IMR-90 (cell line): ENCODE results near the gene ASTL.

ENCODE experiments used
- BHLHE40 ChIP-seq: fragments of 150-350 bp; IDR thresholded peaks from 2 replicates; pipeline ENCODE4 v1.6.1; 2016; ENCODE audit warnings: mild to moderate bottlenecking, low read depth, low read length
- CEBPB ChIP-seq: IDR thresholded peaks from 2 replicates; pipeline ENCODE4 v1.6.1; 2012; ENCODE audit warnings: low read depth, low read length, improper control_type of control experiment
- ELK1 ChIP-seq: fragments of 150-350 bp; IDR thresholded peaks from 2 replicates; pipeline ENCODE4 v1.6.1; 2016; ENCODE audit warnings: low read depth, mild to moderate bottlenecking, low read length, moderate library complexity, borderline replicate concordance
- MAFK ChIP-seq: IDR thresholded peaks from 2 replicates; pipeline ENCODE4 v1.6.1; 2012; ENCODE audit warnings: low read depth, low read length, improper control_type of control experiment
- MAZ ChIP-seq: IDR thresholded peaks from 2 replicates; pipeline ENCODE4 v1.6.1; 2012; ENCODE audit warnings: low read depth, mild to moderate bottlenecking, low read length, improper control_type of control experiment, moderate library complexity, borderline replicate concordance
- MXI1 ChIP-seq: IDR thresholded peaks from 2 replicates; pipeline ENCODE4 v1.6.1; 2012; ENCODE audit warnings: low read depth, mild to moderate bottlenecking, low read length, moderate library complexity, borderline replicate concordance
- NFE2L2 ChIP-seq: fragments of 150-350 bp; IDR thresholded peaks from 2 replicates; pipeline ENCODE4 v1.6.1; 2016; ENCODE audit warnings: low read depth, mild to moderate bottlenecking, low read length
- POLR2A ChIP-seq: IDR thresholded peaks from 2 replicates; pipeline ENCODE4 v1.6.1; 2012; ENCODE audit warnings: mild to moderate bottlenecking, low read depth, low read length
- RAD21 ChIP-seq: IDR thresholded peaks from 2 replicates; pipeline ENCODE4 v1.6.1; 2012; ENCODE audit warnings: low read length, improper control_type of control experiment
- RCOR1 ChIP-seq: IDR thresholded peaks from 2 replicates; pipeline ENCODE4 v1.6.1; 2012; ENCODE audit warnings: mild to moderate bottlenecking, low read length, improper control_type of control experiment; ENCODE audit not compliant: insufficient replicate concordance
- SMC3 ChIP-seq: fragments of 150-350 bp; IDR thresholded peaks from 2 replicates; pipeline ENCODE4 v1.6.1; 2016; ENCODE audit warnings: low read depth, mild to moderate bottlenecking, antibody characterized with exemption, low read length, moderate library complexity
- TF ChIP-seq, protein P1 (sequence below): conservative IDR thresholded peaks from 2 replicates; pipeline ENCODE4 v1.5.1; 2012; ENCODE audit warnings: mild to moderate bottlenecking, low read depth, low read length, improper control_type of control experiment
- TF ChIP-seq, protein P2 (sequence below): fragments of 150-350 bp; IDR thresholded peaks from 2 replicates; pipeline ENCODE4 v1.6.1; 2017; ENCODE audit warnings: mild to moderate bottlenecking, antibody characterized with exemption, low read length, low read depth

DNA sequence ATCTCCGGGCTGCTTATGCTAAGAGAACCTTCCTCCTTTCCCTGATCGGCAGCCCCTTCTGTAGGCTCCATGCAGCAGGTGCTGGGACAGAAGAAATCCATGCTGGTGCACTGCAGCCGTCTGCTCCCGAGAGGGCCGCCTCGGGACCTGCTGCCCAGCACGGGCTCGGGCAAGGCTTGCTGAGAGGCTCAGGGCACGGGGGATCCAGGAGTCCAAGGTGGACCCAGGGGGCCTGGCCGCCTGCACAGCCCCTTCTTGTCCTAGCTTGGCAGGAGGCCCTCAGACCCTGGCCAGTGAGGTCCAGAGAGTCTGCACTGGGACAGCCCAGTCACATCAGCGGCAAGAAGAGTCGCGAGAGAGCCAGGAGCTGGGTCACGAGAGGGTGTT lies 20.2 kb upstream of the ASTL start:
- TF ChIP-seq, protein P1, sequence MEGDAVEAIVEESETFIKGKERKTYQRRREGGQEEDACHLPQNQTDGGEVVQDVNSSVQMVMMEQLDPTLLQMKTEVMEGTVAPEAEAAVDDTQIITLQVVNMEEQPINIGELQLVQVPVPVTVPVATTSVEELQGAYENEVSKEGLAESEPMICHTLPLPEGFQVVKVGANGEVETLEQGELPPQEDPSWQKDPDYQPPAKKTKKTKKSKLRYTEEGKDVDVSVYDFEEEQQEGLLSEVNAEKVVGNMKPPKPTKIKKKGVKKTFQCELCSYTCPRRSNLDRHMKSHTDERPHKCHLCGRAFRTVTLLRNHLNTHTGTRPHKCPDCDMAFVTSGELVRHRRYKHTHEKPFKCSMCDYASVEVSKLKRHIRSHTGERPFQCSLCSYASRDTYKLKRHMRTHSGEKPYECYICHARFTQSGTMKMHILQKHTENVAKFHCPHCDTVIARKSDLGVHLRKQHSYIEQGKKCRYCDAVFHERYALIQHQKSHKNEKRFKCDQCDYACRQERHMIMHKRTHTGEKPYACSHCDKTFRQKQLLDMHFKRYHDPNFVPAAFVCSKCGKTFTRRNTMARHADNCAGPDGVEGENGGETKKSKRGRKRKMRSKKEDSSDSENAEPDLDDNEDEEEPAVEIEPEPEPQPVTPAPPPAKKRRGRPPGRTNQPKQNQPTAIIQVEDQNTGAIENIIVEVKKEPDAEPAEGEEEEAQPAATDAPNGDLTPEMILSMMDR = no peak
- TF ChIP-seq POLR2A (no peak), ELK1 (no peak), BHLHE40 (no peak), RAD21 (no peak), MXI1 (no peak), MAFK (no peak), NFE2L2 (no peak), CEBPB (no peak), MAZ (no peak), SMC3 (no peak), RCOR1 (no peak)
- TF ChIP-seq, protein P2, sequence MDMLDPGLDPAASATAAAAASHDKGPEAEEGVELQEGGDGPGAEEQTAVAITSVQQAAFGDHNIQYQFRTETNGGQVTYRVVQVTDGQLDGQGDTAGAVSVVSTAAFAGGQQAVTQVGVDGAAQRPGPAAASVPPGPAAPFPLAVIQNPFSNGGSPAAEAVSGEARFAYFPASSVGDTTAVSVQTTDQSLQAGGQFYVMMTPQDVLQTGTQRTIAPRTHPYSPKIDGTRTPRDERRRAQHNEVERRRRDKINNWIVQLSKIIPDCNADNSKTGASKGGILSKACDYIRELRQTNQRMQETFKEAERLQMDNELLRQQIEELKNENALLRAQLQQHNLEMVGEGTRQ = no peak
